CD4-positive, alpha-beta T cell (primary cell): Measurements from ENCODE around the gene ADCY7. TPM values are rescaled to one million over a fixed set of nuclear protein-coding genes. Genes with fewer than 3 reads are reported as not detected.

Source experiments
- ATAC-seq: fragments of 200-7000 bp; cut with Tn5 transposase; one replicate; pipeline ENCODE4 v1.10.0; 2022; ENCODE audit warnings: mild to moderate bottlenecking; ENCODE audit not compliant: poor library complexity
- CTCF ChIA-PET: fragments of 350-600 bp; sonication (Branson Sonifier 250); formaldehyde crosslinking; loops from one replicate; lab custom pipeline; 2021; ENCODE audit warnings: antibody characterized with exemption, inconsistent platforms; lab: Charles Lee
- POLR2A ChIA-PET: fragments of 350-600 bp; sonication (Branson Sonifier 250); formaldehyde crosslinking; loops from one replicate; lab custom pipeline; 2021; ENCODE audit warnings: antibody characterized with exemption, inconsistent platforms; lab: Charles Lee
- DNase-seq, 14 experiments: peaks; one replicate each; pipeline ENCODE4 v3.0.0-alpha.2; 2013 to 2020; ENCODE audit warnings: mixed read lengths in 2 of 14
- H3K27ac ChIP-seq, 2 donors: one replicate each; pipeline versions ENCODE4 v1.5.1 to v1.7.0; 2013; ENCODE audit warnings: low read length in 2 of 2, low read depth in 1 of 2, mild to moderate bottlenecking in 1 of 2
- H3K27me3 ChIP-seq, 2 experiments: 1 replicate in 1 of 2; 2 replicates in 1 of 2; pipeline versions ENCODE4 v1.6.1 to v1.7.0; 2013; ENCODE audit warnings: low read length in 2 of 2, control low read depth in 1 of 2, mild to moderate bottlenecking in 1 of 2, moderate library complexity in 1 of 2; ENCODE audit not compliant: insufficient read depth in 2 of 2, control insufficient read depth in 1 of 2
- H3K36me3 ChIP-seq: one replicate; pipeline ENCODE4 v1.6.1; 2013; ENCODE audit warnings: low read length, control low read depth; ENCODE audit not compliant: insufficient read depth
- H3K4me1 ChIP-seq: one replicate; pipeline ENCODE4 v1.6.1; 2013; ENCODE audit warnings: low read length, control low read depth; ENCODE audit not compliant: insufficient read depth
- H3K4me3 ChIP-seq: one replicate; pipeline ENCODE4 v1.5.1; 2013; ENCODE audit warnings: mild to moderate bottlenecking, low read length, moderate library complexity
- H3K9me3 ChIP-seq, 2 experiments: 1 replicate in 1 of 2; 2 replicates in 1 of 2; pipeline versions ENCODE4 v1.6.1 to v1.7.0; 2013; ENCODE audit warnings: low read length in 2 of 2, mild to moderate bottlenecking in 2 of 2, control low read depth in 1 of 2, moderate library complexity in 1 of 2; ENCODE audit not compliant: control insufficient read depth in 1 of 2, insufficient read depth in 1 of 2
- H3K27ac Mint-ChIP-seq: one replicate; pipeline ENCODE4 v1.8.0; 2020; ENCODE audit warnings: mixed read lengths
- H3K27me3 Mint-ChIP-seq: one replicate; pipeline ENCODE4 v1.8.0; 2021; ENCODE audit warnings: mixed read lengths
- H3K36me3 Mint-ChIP-seq: one replicate; pipeline ENCODE4 v1.8.0; 2021; ENCODE audit warnings: low read depth, mixed read lengths
- H3K4me1 Mint-ChIP-seq: one replicate; pipeline ENCODE4 v1.8.0; 2021; ENCODE audit warnings: low read depth, mixed read lengths
- H3K4me3 Mint-ChIP-seq: one replicate; pipeline ENCODE4 v1.8.0; 2020; ENCODE audit warnings: mild to moderate bottlenecking, mixed read lengths
- H3K9me3 Mint-ChIP-seq: one replicate; pipeline ENCODE4 v1.8.0; 2020; ENCODE audit warnings: mixed read lengths
- intact Hi-C, 2 experiments: fragments of 100-400 bp; cut with DNase I in 1 of 2; cut with micrococcal nuclease in 1 of 2; formaldehyde crosslinking; loops; one replicate each; pipeline versions ENCODE4 v1.15.1 to v1.9.0; 2023 to 2025; cut with DNase I, micrococcal nuclease
- total RNA-seq, 174 experiments: library from RNA in 2 of 174; stranded (reverse) in 2 of 174; gene quantifications; one replicate each; pipeline ENCODE4 v1.2.3 and lab custom pipeline; 2021 to 2026
- TF ChIP-seq, protein P1 (sequence below): fragments of 200-600 bp; IDR thresholded peaks from one replicate; pipeline ENCODE4 v1.8.0; 2022; ENCODE audit warnings: antibody characterized with exemption, mild to moderate bottlenecking

ADCY7 gene
- total RNA-seq, 2 experiments from 2014 or later: 136 to 147 TPM

- intact Hi-C loops: loop anchor here (1.0 to 2.0 kb wide), 4 partner anchors 15 to 139 kb away; partner anchors contain the start of gene ADCY7 (in 1 of the 2)
- POLR2A ChIA-PET: interaction anchor here (0.8 to 7.6 kb wide), 13 partner anchors 11 to 452 kb away, joined by 3 to 90 read pairs (median 6); partner anchors contain the start of genes ADCY7 and BRD7
- DNase-seq (no peak), ATAC-seq (no peak)
- H3K27me3 ChIP-seq: no peaks in the 10 kb centered on the region
- H3K36me3 ChIP-seq: peaks cover 57% of the 10 kb centered on the region
- CTCF ChIA-PET: interaction anchor here (0.9 to 8.8 kb wide), 16 partner anchors 10 to 453 kb away, joined by 3 to 91 read pairs (median 6); no protein-coding TSS in a partner anchor
- H3K4me3 Mint-ChIP-seq: no peak overlapping the region
- H3K4me3 ChIP-seq: no peak overlapping the region
- H3K9me3 ChIP-seq: no peaks in the 10 kb centered on the region
- TF ChIP-seq, protein P1, sequence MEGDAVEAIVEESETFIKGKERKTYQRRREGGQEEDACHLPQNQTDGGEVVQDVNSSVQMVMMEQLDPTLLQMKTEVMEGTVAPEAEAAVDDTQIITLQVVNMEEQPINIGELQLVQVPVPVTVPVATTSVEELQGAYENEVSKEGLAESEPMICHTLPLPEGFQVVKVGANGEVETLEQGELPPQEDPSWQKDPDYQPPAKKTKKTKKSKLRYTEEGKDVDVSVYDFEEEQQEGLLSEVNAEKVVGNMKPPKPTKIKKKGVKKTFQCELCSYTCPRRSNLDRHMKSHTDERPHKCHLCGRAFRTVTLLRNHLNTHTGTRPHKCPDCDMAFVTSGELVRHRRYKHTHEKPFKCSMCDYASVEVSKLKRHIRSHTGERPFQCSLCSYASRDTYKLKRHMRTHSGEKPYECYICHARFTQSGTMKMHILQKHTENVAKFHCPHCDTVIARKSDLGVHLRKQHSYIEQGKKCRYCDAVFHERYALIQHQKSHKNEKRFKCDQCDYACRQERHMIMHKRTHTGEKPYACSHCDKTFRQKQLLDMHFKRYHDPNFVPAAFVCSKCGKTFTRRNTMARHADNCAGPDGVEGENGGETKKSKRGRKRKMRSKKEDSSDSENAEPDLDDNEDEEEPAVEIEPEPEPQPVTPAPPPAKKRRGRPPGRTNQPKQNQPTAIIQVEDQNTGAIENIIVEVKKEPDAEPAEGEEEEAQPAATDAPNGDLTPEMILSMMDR: no peak
- H3K9me3 Mint-ChIP-seq: peaks cover 2% of the 10 kb centered on the region
- peaks cover 85% of the 10 kb centered on the region for H3K36me3 Mint-ChIP-seq
- no peak overlapping the region for H3K27ac Mint-ChIP-seq
- H3K4me1 ChIP-seq: peaks cover 3% of the 10 kb centered on the region
- peaks cover 47% of the 10 kb centered on the region for H3K4me1 Mint-ChIP-seq
- no peak overlapping the region for H3K27ac ChIP-seq
- H3K27me3 Mint-ChIP-seq: no peaks in the 10 kb centered on the region
Observed at GRCh38 chr16:50354082-50354481, 87.7 kb downstream of the ADCY7 start.

DNA sequence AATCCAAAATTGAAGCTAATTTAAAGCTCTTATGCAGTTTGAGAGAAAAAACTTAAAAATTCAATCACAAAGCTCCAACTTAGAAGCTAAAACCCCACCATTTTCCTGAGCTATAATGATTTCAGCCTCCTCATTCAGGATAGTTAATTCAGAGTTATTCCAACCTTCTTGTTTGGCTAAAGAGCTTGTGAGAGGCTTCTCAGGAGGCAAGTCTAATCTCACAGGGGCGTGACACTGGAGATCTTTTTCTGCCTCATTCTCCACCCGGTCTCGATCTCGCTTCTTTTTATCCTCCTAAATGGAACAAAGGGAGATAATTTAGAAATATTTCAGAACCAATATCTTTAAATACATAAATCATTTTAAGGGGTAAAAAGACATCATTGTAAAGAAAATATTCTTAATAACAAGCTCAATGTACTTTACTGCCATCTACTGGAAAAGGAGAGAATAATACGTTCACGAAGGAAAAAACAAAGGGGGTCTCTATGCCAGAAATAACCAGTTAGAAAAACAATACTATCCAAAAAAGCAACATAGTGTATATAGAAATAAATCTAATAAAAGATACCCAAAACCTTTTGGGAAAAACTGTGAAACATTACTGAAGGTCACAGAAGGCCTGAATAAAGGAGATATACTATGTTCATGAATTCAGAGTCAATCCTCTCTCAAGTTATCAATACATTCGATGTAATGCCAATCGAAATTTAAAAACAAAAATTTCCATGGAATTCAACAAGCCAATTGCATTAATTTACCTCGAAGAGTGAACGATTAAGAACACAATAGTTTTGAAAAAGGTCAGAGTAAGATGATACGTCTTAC is 88.5 kb downstream of the ADCY7 start:
- Mint-ChIP-seq H3K4me1 (peaks cover 52% of the 10 kb centered on the region), H3K36me3 (peaks cover 83% of the 10 kb centered on the region), H3K27ac (peak overlapping the region; percentile 80), H3K4me3 (no peak overlapping the region), H3K27me3 (no peaks in the 10 kb centered on the region), H3K9me3 (no peaks in the 10 kb centered on the region)
- no peaks in the 10 kb centered on the region for H3K27me3 ChIP-seq
- ATAC-seq: peak; percentile 55
- DNase-seq: peak in 3 of 14 experiments; percentile 49 to 51 (median 50)
- H3K4me3 ChIP-seq: no peak overlapping the region
- no peaks in the 10 kb centered on the region for H3K9me3 ChIP-seq
- intact Hi-C loops: loop anchor here (1.0 to 5.0 kb wide), 7 partner anchors 16 to 328 kb away; partner anchors contain the start of genes ADCY7 (in 2 of the 2) and CNEP1R1 (in 1 of the 2)
- TF ChIP-seq, protein P1: peak; percentile 95
- H3K36me3 ChIP-seq: peaks cover 51% of the 10 kb centered on the region
- ChIA-PET POLR2A (interaction anchor here (0.8 to 7.6 kb wide), 17 partner anchors 12 to 452 kb away, joined by 3 to 90 read pairs (median 5); partner anchors contain the start of genes ADCY7, BRD7 and CNEP1R1), CTCF (interaction anchor here (0.7 to 8.8 kb wide), 22 partner anchors 10 to 452 kb away, joined by 3 to 91 read pairs (median 5); partner anchors contain the start of gene BRD7)
- peaks cover 3% of the 10 kb centered on the region for H3K4me1 ChIP-seq
- no peak overlapping the region for H3K27ac ChIP-seq

- no peak for DNase-seq
Observed at GRCh38 chr16:50359626-50360025, 93.3 kb downstream of the ADCY7 start.

More at GRCh38 chr16:50359626-50360025, 93.3 kb downstream of the ADCY7 start:
- TF ChIP-seq, protein P1: no peak
- ChIA-PET POLR2A (interaction anchor here (0.7 to 3.5 kb wide), 5 partner anchors 8 to 298 kb away, joined by 3 to 17 read pairs (median 5); partner anchors contain the start of gene BRD7), CTCF (interaction anchor here (0.6 to 8.8 kb wide), 8 partner anchors 8 to 335 kb away, joined by 3 to 91 read pairs (median 4); partner anchors contain the start of genes BRD7 and CNEP1R1)
- Mint-ChIP-seq H3K4me3 (no peak overlapping the region), H3K36me3 (peaks cover 84% of the 10 kb centered on the region), H3K4me1 (peaks cover 81% of the 10 kb centered on the region), H3K9me3 (no peaks in the 10 kb centered on the region), H3K27ac (peak overlapping the region; percentile 54), H3K27me3 (no peaks in the 10 kb centered on the region)
- H3K4me3 ChIP-seq: no peak overlapping the region
- H3K27me3 ChIP-seq: no peaks in the 10 kb centered on the region
- peaks cover 48% of the 10 kb centered on the region for H3K36me3 ChIP-seq
- ATAC-seq: no peak
- H3K27ac ChIP-seq: no peak overlapping the region
- H3K4me1 ChIP-seq: peaks cover 9% of the 10 kb centered on the region
- H3K9me3 ChIP-seq: no peaks in the 10 kb centered on the region
- intact Hi-C loops: loop anchor here (5.0 to 10.0 kb wide), 3 partner anchors 92 to 332 kb away; partner anchors contain the start of genes ADCY7 (in 1 of the 2), CNEP1R1 (in 1 of the 2) and HEATR3 (in 1 of the 2)
